Fibroblast of lung (primary cell): ENCODE data around the gene HSF2BP. TPM values are rescaled to one million over a fixed set of nuclear protein-coding genes. Genes with fewer than 3 reads are reported as not detected.
"Not testable (repeated sequence)": the region's sequence is repeated elsewhere in the genome, so short reads cannot be mapped to it uniquely, and the experiment has no call there.

ENCODE experiments used
- DNase-seq, 2 donors: peaks; one replicate each; pipeline versions ENCODE4 v3.0.0 to v3.0.0-alpha.2; 2010; ENCODE audit warnings: low read depth in 2 of 2
- H2AFZ ChIP-seq: 2 replicates; pipeline ENCODE4 v1.5.1; 2012; ENCODE audit warnings: low read length, control low read depth, inconsistent platforms
- H3K27ac ChIP-seq: 2 replicates; pipeline ENCODE4 v1.5.1; 2011; ENCODE audit warnings: low read length, control low read depth; ENCODE audit not compliant: insufficient read depth
- H3K27me3 ChIP-seq: 2 replicates; pipeline ENCODE4 v1.5.1; 2011; ENCODE audit warnings: mild to moderate bottlenecking, low read length; ENCODE audit not compliant: control insufficient read depth, insufficient read depth
- H3K36me3 ChIP-seq: 2 replicates; pipeline ENCODE4 v1.5.1; 2011; ENCODE audit warnings: low read length; ENCODE audit not compliant: control insufficient read depth, insufficient read depth
- H3K4me1 ChIP-seq: 2 replicates; pipeline ENCODE4 v1.5.1; 2011; ENCODE audit warnings: low read length; ENCODE audit not compliant: control insufficient read depth, insufficient read depth; ENCODE audit errors: extremely low read depth
- H3K4me2 ChIP-seq: 2 replicates; pipeline ENCODE4 v1.5.1; 2011; ENCODE audit warnings: low read length, control low read depth; ENCODE audit not compliant: insufficient read depth; ENCODE audit errors: extremely low read depth
- H3K4me3 ChIP-seq, 4 experiments: fragments of 200-600 bp in 1 of 4; sonication (generic) in 1 of 4; replicated peaks in 1 of 4; 2 replicates each; pipeline ENCODE4 v1.5.1; 2011 to 2016; ENCODE audit warnings: low read length in 4 of 4, low read depth in 3 of 4, mild to moderate bottlenecking in 3 of 4, control low read depth in 2 of 4, inconsistent platforms in 1 of 4, mixed read lengths in 1 of 4; ENCODE audit not compliant: insufficient read depth in 1 of 4; ENCODE audit errors: control extremely low read depth in 1 of 4
- H3K79me2 ChIP-seq: 2 replicates; pipeline ENCODE4 v1.5.1; 2012; ENCODE audit warnings: mild to moderate bottlenecking, low read length, inconsistent platforms; ENCODE audit not compliant: control insufficient read depth, insufficient read depth
- H3K9ac ChIP-seq: 2 replicates; pipeline ENCODE4 v1.5.1; 2011; ENCODE audit warnings: mild to moderate bottlenecking, low read length, control low read depth; ENCODE audit not compliant: insufficient read depth
- H3K9me3 ChIP-seq: 2 replicates; pipeline ENCODE4 v1.5.1; 2012; ENCODE audit warnings: low read depth, low read length; ENCODE audit not compliant: control insufficient read depth, insufficient read depth
- H4K20me1 ChIP-seq: 2 replicates; pipeline ENCODE4 v1.5.1; 2011; ENCODE audit warnings: low read length; ENCODE audit not compliant: control insufficient read depth, insufficient read depth; ENCODE audit errors: extremely low read depth
- CTCF ChIP-seq, 2 donors: IDR thresholded peaks in 1 of 2; conservative IDR thresholded peaks in 1 of 2; 1 replicate in 1 of 2; 2 replicates in 1 of 2; pipeline ENCODE4 v1.5.1; 2011 to 2012; ENCODE audit warnings: low read length in 2 of 2, control low read depth in 1 of 2, inconsistent platforms in 1 of 2, low read depth in 1 of 2, mild to moderate bottlenecking in 1 of 2
- EZH2 ChIP-seq: IDR thresholded peaks from 2 replicates; pipeline ENCODE4 v1.5.1; 2012; ENCODE audit warnings: low read length, control low read depth, mild to moderate bottlenecking; ENCODE audit errors: missing control alignments
- polyA plus RNA-seq, 2 donors: library from polyadenylated mRNA; depleted of rRNA in 1 of 2; stranded (reverse) in 1 of 2; unstranded in 1 of 2; fragments of >200 nt; gene quantifications; 2 replicates each; pipeline ENCODE4 v1.2.1, GENCODE V29; 2011 to 2012; ENCODE audit warnings: missing spikeins in 1 of 2
- total RNA-seq: library from RNA; depleted of rRNA; stranded (reverse); fragments of >200 nt; gene quantifications from 2 replicates; pipeline ENCODE4 v1.2.1, GENCODE V29; 2014

The HSF2BP gene
- total and polyA plus RNA-seq, 2 donors (not counting 1 experiment from before 2014, with no cell fraction given): 0.70 to 1.2 TPM

GRCh38 chr21:43619344-43619743, 39.9 kb downstream of the HSF2BP start:
- no peak for DNase-seq
- Histone ChIP-seq H3K4me2 (no peak overlapping the region), H4K20me1 (no peaks in the 10 kb centered on the region), H3K4me3 (no peak overlapping the region), H2AFZ (no peak overlapping the region), H3K27me3 (peaks cover 1% of the 10 kb centered on the region), H3K27ac (no peak overlapping the region), H3K4me1 (no peaks in the 10 kb centered on the region), H3K9me3 (no peaks in the 10 kb centered on the region), H3K79me2 (no peaks in the 10 kb centered on the region), H3K9ac (no peak overlapping the region), H3K36me3 (no peaks in the 10 kb centered on the region)
- no peak for TF ChIP-seq CTCF (conservative IDR thresholded peaks at IDR 0.05 in 1 of 2, IDR thresholded peaks at IDR 0.05 in 1 of 2; ENCODE audit: low read depth in 1 of 2, low read length in 2 of 2)
- TF ChIP-seq EZH2: no peak

- H4K20me1 ChIP-seq: no peaks in the 10 kb centered on the region
- H3K36me3 ChIP-seq: no peaks in the 10 kb centered on the region
- H3K79me2 ChIP-seq: no peaks in the 10 kb centered on the region
- TF ChIP-seq CTCF (conservative IDR thresholded peaks at IDR 0.05 in 1 of 2, IDR thresholded peaks at IDR 0.05 in 1 of 2; ENCODE audit: low read depth in 1 of 2, low read length in 2 of 2) (no peak), EZH2 (no peak)
- no peak overlapping the region for H2AFZ ChIP-seq
- H3K4me1 ChIP-seq: no peaks in the 10 kb centered on the region
- no peak overlapping the region for H3K27ac ChIP-seq
- DNase-seq: no peak
- no peaks in the 10 kb centered on the region for H3K9me3 ChIP-seq
- H3K27me3 ChIP-seq: no peaks in the 10 kb centered on the region
- H3K9ac ChIP-seq: no peak overlapping the region
- no peak overlapping the region for H3K4me2 ChIP-seq
- H3K4me3 ChIP-seq: no peak overlapping the region
Observed at GRCh38 chr21:43618940-43619339, 40.3 kb downstream of the HSF2BP start.

GRCh38 chr21:43616861-43617260, 42.4 kb downstream of the HSF2BP start:
- not testable (repeated sequence) for H3K27me3 ChIP-seq, H3K4me2 ChIP-seq, H3K4me1 ChIP-seq, H4K20me1 ChIP-seq, H3K27ac ChIP-seq, H3K79me2 ChIP-seq, H2AFZ ChIP-seq, H3K9me3 ChIP-seq, H3K36me3 ChIP-seq, DNase-seq, H3K4me3 ChIP-seq, H3K9ac ChIP-seq
